VCaP (cell line): Measurements from ENCODE around the gene OR10K1.

Experiments
- H3K27ac ChIP-seq: fragments of 450-650 bp; 2 replicates; pipeline ENCODE4 v1.5.1; 2017
- TF ChIP-seq, protein P1 (sequence below): fragments of 450-650 bp; conservative IDR thresholded peaks from 2 replicates; pipeline ENCODE4 v1.5.1; 2017; ENCODE audit warnings: mild to moderate bottlenecking, moderate library complexity

OR10K1 gene

DNA sequence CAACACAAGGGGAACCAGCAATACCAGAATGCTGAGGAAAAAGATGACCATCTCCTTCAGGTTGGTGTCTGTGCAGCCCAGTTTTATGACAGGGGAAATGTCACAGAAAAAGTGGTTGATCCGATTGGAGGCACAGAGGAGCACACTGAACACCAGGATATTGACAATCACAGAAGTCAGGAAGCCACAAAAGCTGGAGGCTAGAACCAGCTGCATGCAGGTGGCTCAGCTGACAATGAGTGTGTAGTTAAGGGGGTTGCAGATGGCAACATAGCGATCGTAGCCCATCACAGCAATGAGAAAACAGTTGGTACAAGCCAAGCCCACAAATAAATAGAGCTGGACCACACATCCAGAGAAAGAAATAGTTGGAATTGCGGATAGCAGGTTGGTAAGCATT lies 16.3 kb upstream of the OR10K1 start:
- H3K27ac ChIP-seq, result no peak overlapping the region
- TF ChIP-seq, protein P1, sequence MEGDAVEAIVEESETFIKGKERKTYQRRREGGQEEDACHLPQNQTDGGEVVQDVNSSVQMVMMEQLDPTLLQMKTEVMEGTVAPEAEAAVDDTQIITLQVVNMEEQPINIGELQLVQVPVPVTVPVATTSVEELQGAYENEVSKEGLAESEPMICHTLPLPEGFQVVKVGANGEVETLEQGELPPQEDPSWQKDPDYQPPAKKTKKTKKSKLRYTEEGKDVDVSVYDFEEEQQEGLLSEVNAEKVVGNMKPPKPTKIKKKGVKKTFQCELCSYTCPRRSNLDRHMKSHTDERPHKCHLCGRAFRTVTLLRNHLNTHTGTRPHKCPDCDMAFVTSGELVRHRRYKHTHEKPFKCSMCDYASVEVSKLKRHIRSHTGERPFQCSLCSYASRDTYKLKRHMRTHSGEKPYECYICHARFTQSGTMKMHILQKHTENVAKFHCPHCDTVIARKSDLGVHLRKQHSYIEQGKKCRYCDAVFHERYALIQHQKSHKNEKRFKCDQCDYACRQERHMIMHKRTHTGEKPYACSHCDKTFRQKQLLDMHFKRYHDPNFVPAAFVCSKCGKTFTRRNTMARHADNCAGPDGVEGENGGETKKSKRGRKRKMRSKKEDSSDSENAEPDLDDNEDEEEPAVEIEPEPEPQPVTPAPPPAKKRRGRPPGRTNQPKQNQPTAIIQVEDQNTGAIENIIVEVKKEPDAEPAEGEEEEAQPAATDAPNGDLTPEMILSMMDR, result no peak

DNA sequence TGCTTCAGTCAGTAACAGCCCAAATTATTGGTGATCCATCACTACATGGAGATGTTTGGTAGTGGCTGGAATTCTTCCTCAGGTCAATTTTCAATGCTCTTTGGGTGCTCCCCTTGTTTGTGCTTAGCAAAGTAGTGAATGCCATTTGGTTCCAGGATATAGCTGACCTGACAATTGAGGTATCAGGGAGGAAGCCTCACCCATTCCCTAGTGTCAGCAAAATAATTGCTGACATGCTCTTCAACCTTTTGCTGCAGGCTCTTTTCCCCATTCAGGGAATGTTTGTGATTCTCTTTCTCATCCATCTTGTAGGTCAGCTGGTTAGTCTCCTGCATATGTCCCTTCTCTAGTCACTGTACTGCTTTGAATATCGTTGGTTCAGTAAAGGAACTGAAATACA lies 7.1 kb upstream of the OR10K1 start:
- TF ChIP-seq, protein P1, result no peak
- no peak overlapping the region for H3K27ac ChIP-seq

- no peak overlapping the region for H3K27ac ChIP-seq
- TF ChIP-seq, protein P1, result no peak
Measured at GRCh38 chr1:158457246-158457645, 4.4 kb upstream of the OR10K1 start.

DNA sequence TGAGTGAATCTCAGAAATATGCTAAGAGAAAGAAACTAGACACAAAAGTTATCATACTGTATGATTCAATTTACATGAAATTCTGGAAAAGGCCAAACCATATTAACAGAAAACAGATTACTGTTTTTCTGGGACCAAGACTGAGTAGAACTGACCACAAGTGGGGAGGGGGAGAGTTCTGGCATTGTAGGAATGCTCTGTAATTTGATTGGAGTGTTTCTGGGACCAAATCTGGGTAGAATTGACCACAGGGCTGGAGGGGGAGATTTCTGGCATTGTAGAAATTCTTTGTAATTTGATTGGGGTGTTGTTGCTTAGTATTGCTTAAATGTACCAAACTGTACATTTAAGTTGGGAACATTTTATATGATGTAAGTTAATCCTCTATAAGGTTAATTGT lies 3.4 kb upstream of the OR10K1 start:
- TF ChIP-seq, protein P1, result no peak
- no peak overlapping the region for H3K27ac ChIP-seq

- TF ChIP-seq, protein P1, result no peak
- no peak within 1 kb of the TSS for H3K27ac ChIP-seq
Measured at GRCh38 chr1:158471920-158472319, 10.3 kb downstream of the OR10K1 start, which contains the start of gene OR10R2. OR10R2 (plus strand) TSS chr1:158472220; CDS start chr1:158472326, 106 bp downstream.

DNA sequence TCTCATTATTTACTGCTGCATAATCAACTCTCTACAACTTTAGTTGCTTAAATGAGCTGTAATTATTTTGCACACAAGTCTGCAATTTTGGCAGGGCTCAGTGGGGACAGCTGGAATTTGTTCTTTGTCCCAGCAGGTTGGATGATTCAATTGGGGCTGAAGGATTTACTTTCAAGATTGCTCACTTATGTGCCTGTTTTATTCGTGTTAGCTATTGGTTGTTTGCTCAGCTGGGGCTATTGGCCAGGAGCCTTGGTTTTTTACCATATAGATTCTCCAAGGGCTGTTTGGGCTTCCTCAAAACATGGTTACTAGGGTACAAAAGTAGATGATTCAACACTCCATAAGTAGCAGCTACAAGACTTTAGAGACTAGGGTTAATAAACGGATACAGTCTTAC lies 23.8 kb downstream of the OR10K1 start:
- TF ChIP-seq, protein P1, result no peak
- no peak overlapping the region for H3K27ac ChIP-seq

- no peak overlapping the region for H3K27ac ChIP-seq
- TF ChIP-seq, protein P1, result no peak
Measured at GRCh38 chr1:158491316-158491715, 29.7 kb downstream of the OR10K1 start.
